CD14-positive monocyte (primary cell): Measurements from ENCODE around the gene ADGRG6. TPM values are rescaled to one million over a fixed set of nuclear protein-coding genes. Genes with fewer than 3 reads are reported as not detected.

Source experiments
- DNase-seq, 3 donors: peaks; one replicate each; pipeline ENCODE4 v3.0.0-alpha.2; 2011 to 2022
- H2AFZ ChIP-seq: 2 replicates; pipeline ENCODE4 v1.6.0; 2012; ENCODE audit warnings: mild to moderate bottlenecking, low read depth, low read length, inconsistent platforms; ENCODE audit not compliant: insufficient read depth, poor library complexity, severe bottlenecking
- H3K27ac ChIP-seq, 2 donors: 1 replicate in 1 of 2; 2 replicates in 1 of 2; pipeline ENCODE4 v1.5.1; 2012 to 2013; ENCODE audit warnings: low read length in 2 of 2, control low read depth in 1 of 2, inconsistent platforms in 1 of 2, low read depth in 1 of 2, mild to moderate bottlenecking in 1 of 2
- H3K27me3 ChIP-seq, 2 donors: one replicate each; pipeline versions ENCODE4 v1.6.0 to v1.6.1; 2011 to 2013; ENCODE audit warnings: low read length in 2 of 2; ENCODE audit not compliant: control insufficient read depth in 2 of 2, insufficient read depth in 2 of 2
- H3K36me3 ChIP-seq, 2 donors: replicated peaks in 1 of 2; 1 replicate in 1 of 2; 2 replicates in 1 of 2; pipeline versions ENCODE4 v1.5.1 to v1.6.1; 2012 to 2013; ENCODE audit warnings: low read length in 2 of 2, control low read depth in 1 of 2, inconsistent platforms in 1 of 2, mild to moderate bottlenecking in 1 of 2; ENCODE audit not compliant: insufficient read depth in 2 of 2, control insufficient read depth in 1 of 2
- H3K4me1 ChIP-seq, 2 donors: 1 replicate in 1 of 2; 2 replicates in 1 of 2; pipeline versions ENCODE4 v1.5.1 to v1.6.1; 2012 to 2013; ENCODE audit warnings: low read length in 2 of 2, control low read depth in 1 of 2, inconsistent platforms in 1 of 2, mild to moderate bottlenecking in 1 of 2, moderate library complexity in 1 of 2; ENCODE audit not compliant: insufficient read depth in 2 of 2, control insufficient read depth in 1 of 2
- H3K4me2 ChIP-seq: replicated peaks from 2 replicates; pipeline ENCODE3; 2012; ENCODE audit warnings: low read length, moderate library complexity, mild to moderate bottlenecking; ENCODE audit not compliant: poor library complexity, severe bottlenecking; ENCODE audit errors: extremely low read depth
- H3K4me3 ChIP-seq, 3 experiments: fragments of 200-600 bp in 1 of 3; sonication (generic) in 1 of 3; replicated peaks in 1 of 3; 1 replicate in 2 of 3; 2 replicates in 1 of 3; pipeline ENCODE4 v1.5.1; 2011 to 2013; ENCODE audit warnings: low read length in 3 of 3, mild to moderate bottlenecking in 3 of 3, control low read depth in 2 of 3, low read depth in 2 of 3, inconsistent platforms in 1 of 3, moderate library complexity in 1 of 3
- H3K79me2 ChIP-seq: 2 replicates; pipeline ENCODE4 v1.6.0; 2012; ENCODE audit warnings: mild to moderate bottlenecking, control low read depth, inconsistent platforms, low read length, moderate library complexity; ENCODE audit not compliant: insufficient read depth
- H3K9ac ChIP-seq: 2 replicates; pipeline ENCODE4 v1.6.0; 2017; ENCODE audit warnings: low read length, mild to moderate bottlenecking; ENCODE audit not compliant: insufficient read depth, poor library complexity, severe bottlenecking
- H3K9me3 ChIP-seq, 2 donors: replicated peaks in 1 of 2; 1 replicate in 1 of 2; 2 replicates in 1 of 2; pipeline versions ENCODE4 v1.5.1 to v1.6.1; 2012 to 2013; ENCODE audit warnings: low read length in 2 of 2, control low read depth in 1 of 2; ENCODE audit not compliant: control insufficient read depth in 1 of 2, insufficient read depth in 1 of 2
- H4K20me1 ChIP-seq: 2 replicates; pipeline ENCODE4 v1.6.0; 2012; ENCODE audit warnings: mild to moderate bottlenecking, low read length, control low read depth, moderate library complexity; ENCODE audit not compliant: insufficient read depth
- H3K27ac Mint-ChIP-seq, 7 donors: one replicate each; pipeline ENCODE4 v1.8.0; 2020; ENCODE audit warnings: mild to moderate bottlenecking in 7 of 7, mixed read lengths in 7 of 7, moderate library complexity in 6 of 7, inconsistent platforms in 2 of 7
- H3K27me3 Mint-ChIP-seq, 3 donors: one replicate each; pipeline ENCODE4 v1.8.0; 2021 to 2022; ENCODE audit warnings: low read depth in 3 of 3, mild to moderate bottlenecking in 3 of 3, mixed read lengths in 3 of 3, moderate library complexity in 3 of 3, inconsistent platforms in 1 of 3
- H3K36me3 Mint-ChIP-seq, 2 donors: one replicate each; pipeline ENCODE4 v1.8.0; 2020; ENCODE audit warnings: mixed read lengths in 2 of 2, inconsistent platforms in 1 of 2, mild to moderate bottlenecking in 1 of 2
- H3K4me1 Mint-ChIP-seq: one replicate; pipeline ENCODE4 v1.8.0; 2020; ENCODE audit warnings: mild to moderate bottlenecking, mixed read lengths
- H3K4me3 Mint-ChIP-seq, 2 donors: one replicate each; pipeline ENCODE4 v1.8.0; 2020; ENCODE audit warnings: mild to moderate bottlenecking in 2 of 2, mixed read lengths in 2 of 2, moderate library complexity in 1 of 2
- H3K9me3 Mint-ChIP-seq, 7 donors: one replicate each; pipeline ENCODE4 v1.8.0; 2020 to 2022; ENCODE audit warnings: mixed read lengths in 7 of 7, mild to moderate bottlenecking in 6 of 7, moderate library complexity in 6 of 7, inconsistent platforms in 2 of 7
- WGBS: methylation state at CpG from one replicate; pipeline ENCODE4 v1.1.5; 2013; ENCODE audit warnings: missing lambda C conversion rate; ENCODE audit not compliant: insufficient coverage; 5-methylcytosine and 5-hydroxymethylcytosine counted together
- intact Hi-C, 2 donors: fragments of 100-400 bp; cut with micrococcal nuclease; formaldehyde crosslinking; loops; one replicate each; pipeline versions ENCODE4 v1.15.0 to v1.15.1; 2023
- polyA plus RNA-seq, 3 donors: library from polyadenylated mRNA; depleted of rRNA in 1 of 3; unstranded in 2 of 3; stranded (reverse) in 1 of 3; fragments of 300-500 nt in 2 of 3; fragments of >200 nt in 1 of 3; fragmentation: Illumina TruSeq in 2 of 3; gene quantifications; 1 replicate in 2 of 3; 2 replicates in 1 of 3; pipeline ENCODE4 v1.2.3, GENCODE V29; 2012 to 2021
- TF ChIP-seq, protein P1 (sequence below): fragments of 200-600 bp; IDR thresholded peaks from one replicate; pipeline ENCODE4 v1.8.0; 2022; ENCODE audit warnings: antibody characterized with exemption, mild to moderate bottlenecking

Gene ADGRG6
- polyA plus RNA-seq, 3 donors, result 0.18 to 0.31 TPM; not detected in 1

DNA sequence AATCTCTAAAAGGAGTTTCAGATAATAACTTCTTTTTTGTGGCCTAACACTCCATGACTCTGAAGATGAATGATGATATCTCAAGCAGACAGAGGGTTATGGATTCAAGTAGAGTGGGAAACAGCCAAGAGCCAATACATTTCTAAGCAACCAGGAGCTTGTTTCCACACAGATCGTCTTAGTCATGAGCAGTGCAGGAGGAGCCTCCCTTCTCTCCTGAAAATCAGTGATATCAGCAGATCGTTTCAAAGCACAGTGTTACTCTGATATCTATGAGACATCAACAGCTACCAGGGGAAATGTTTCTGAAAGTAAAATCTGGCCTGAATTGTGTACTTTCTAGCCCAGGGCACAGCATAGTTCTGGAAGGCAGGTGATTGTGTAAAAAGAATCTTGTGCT is 11.5 kb downstream of the ADGRG6 start:
- no peak overlapping the region for H3K27ac ChIP-seq
- Mint-ChIP-seq H3K9me3 (no peaks in the 10 kb centered on the region), H3K36me3 (no peaks in the 10 kb centered on the region), H3K4me1 (peaks cover 12% of the 10 kb centered on the region), H3K27ac (no peak overlapping the region), H3K27me3 (peaks cover 0 to 2% (median 0%) of the 10 kb centered on the region in 3 donors), H3K4me3 (no peak overlapping the region)
- H3K27me3 ChIP-seq, result no peaks in the 10 kb centered on the region
- intact Hi-C loops, result no loop called here
- DNase-seq, result no peak
- no peaks in the 10 kb centered on the region for H3K4me1 ChIP-seq
- H3K4me2 ChIP-seq, result no peak overlapping the region
- H3K4me3 ChIP-seq, result no peak overlapping the region
- WGBS, result no CpG with 5 or more reads among the region's 2 CpGs
- no peaks in the 10 kb centered on the region for H4K20me1 ChIP-seq
- H2AFZ ChIP-seq, result no peak overlapping the region
- H3K9ac ChIP-seq, result no peak overlapping the region
- no peaks in the 10 kb centered on the region for H3K36me3 ChIP-seq
- H3K79me2 ChIP-seq, result no peaks in the 10 kb centered on the region
- TF ChIP-seq, protein P1, sequence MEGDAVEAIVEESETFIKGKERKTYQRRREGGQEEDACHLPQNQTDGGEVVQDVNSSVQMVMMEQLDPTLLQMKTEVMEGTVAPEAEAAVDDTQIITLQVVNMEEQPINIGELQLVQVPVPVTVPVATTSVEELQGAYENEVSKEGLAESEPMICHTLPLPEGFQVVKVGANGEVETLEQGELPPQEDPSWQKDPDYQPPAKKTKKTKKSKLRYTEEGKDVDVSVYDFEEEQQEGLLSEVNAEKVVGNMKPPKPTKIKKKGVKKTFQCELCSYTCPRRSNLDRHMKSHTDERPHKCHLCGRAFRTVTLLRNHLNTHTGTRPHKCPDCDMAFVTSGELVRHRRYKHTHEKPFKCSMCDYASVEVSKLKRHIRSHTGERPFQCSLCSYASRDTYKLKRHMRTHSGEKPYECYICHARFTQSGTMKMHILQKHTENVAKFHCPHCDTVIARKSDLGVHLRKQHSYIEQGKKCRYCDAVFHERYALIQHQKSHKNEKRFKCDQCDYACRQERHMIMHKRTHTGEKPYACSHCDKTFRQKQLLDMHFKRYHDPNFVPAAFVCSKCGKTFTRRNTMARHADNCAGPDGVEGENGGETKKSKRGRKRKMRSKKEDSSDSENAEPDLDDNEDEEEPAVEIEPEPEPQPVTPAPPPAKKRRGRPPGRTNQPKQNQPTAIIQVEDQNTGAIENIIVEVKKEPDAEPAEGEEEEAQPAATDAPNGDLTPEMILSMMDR, result no peak
- H3K9me3 ChIP-seq, result no peaks in the 10 kb centered on the region

DNA sequence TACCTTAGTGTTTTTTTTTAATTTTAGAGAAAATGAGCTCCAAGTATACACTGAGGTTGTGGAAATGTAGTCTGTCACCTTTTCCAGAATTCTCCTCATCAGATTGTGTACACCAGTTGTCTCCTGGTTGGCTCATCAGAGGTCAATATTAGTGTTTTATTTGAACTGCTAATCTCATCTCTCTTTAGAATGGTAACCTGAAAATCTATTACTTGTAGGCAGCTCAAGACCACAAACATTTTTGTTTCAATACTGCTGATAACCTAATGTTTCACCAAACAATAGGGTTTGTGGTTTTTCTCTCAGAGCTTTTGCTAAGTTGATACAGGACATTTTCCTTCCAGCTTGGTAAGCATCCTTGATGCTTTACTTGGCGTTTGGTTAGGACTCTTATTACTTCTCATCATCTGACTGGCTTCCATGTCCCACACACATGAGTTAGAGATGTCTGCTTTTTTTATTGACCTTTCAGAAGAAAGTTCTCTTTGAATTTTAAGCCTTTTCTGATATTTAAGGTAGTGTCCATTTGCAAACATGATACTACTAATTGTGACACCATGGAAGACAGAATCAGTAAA is 15.1 kb downstream of the ADGRG6 start:
- Mint-ChIP-seq H3K9me3 (no peaks in the 10 kb centered on the region), H3K4me1 (no peaks in the 10 kb centered on the region), H3K27ac (no peak overlapping the region), H3K27me3 (peaks cover 0 to 2% (median 0%) of the 10 kb centered on the region in 3 donors), H3K4me3 (no peak overlapping the region), H3K36me3 (no peaks in the 10 kb centered on the region)
- no peaks in the 10 kb centered on the region for H3K4me1 ChIP-seq
- H3K9ac ChIP-seq, result no peak overlapping the region
- no CpG with 5 or more reads among the region's 1 CpG for WGBS
- no peaks in the 10 kb centered on the region for H4K20me1 ChIP-seq
- no peaks in the 10 kb centered on the region for H3K27me3 ChIP-seq
- TF ChIP-seq, protein P1, result no peak
- intact Hi-C loops, result no loop called here
- H3K4me3 ChIP-seq, result no peak overlapping the region
- H3K27ac ChIP-seq, result no peak overlapping the region
- H3K4me2 ChIP-seq, result no peak overlapping the region
- no peaks in the 10 kb centered on the region for H3K36me3 ChIP-seq
- no peaks in the 10 kb centered on the region for H3K9me3 ChIP-seq
- DNase-seq, result no peak
- no peak overlapping the region for H2AFZ ChIP-seq
- no peaks in the 10 kb centered on the region for H3K79me2 ChIP-seq
